NOMO-1 (cell line): ENCODE measurements around the gene GADL1.

ENCODE experiments used
- DNase-seq, 2 experiments: peaks; one replicate each; lab custom pipeline; 2025; ENCODE audit not compliant: unreplicated experiment in 2 of 2; lab: John Stamatoyannopoulos, UW

The GADL1 gene

GRCh38 chr3:30813734-30814133 is 80.7 kb downstream of the GADL1 start:
- no peak for DNase-seq

GRCh38 chr3:30811151-30811795 is 83.2 kb downstream of the GADL1 start:
- DNase-seq, result no peak

- DNase-seq, result no peak
Observed at GRCh38 chr3:30810625-30811024, 83.8 kb downstream of the GADL1 start.

GRCh38 chr3:30805695-30806094 is 88.8 kb downstream of the GADL1 start:
- no peak for DNase-seq

- DNase-seq, result peak; percentile 57 to 83
Observed at GRCh38 chr3:30804984-30805383, 89.5 kb downstream of the GADL1 start.

- no peak for DNase-seq
Observed at GRCh38 chr3:30795176-30795575, 99.3 kb downstream of the GADL1 start.

GRCh38 chr3:30793740-30794139 is 100.7 kb downstream of the GADL1 start:
- no peak for DNase-seq

GRCh38 chr3:30790150-30790549 is 104.3 kb downstream of the GADL1 start:
- no peak for DNase-seq

- DNase-seq, result no peak
Observed at GRCh38 chr3:30786365-30786764, 108.1 kb downstream of the GADL1 start.

GRCh38 chr3:30779686-30780287 is 114.7 kb downstream of the GADL1 start:
- no peak for DNase-seq

- peak in 1 of 2 experiments; percentile 19 for DNase-seq
Observed at GRCh38 chr3:30778933-30779332, 115.5 kb downstream of the GADL1 start.

GRCh38 chr3:30777426-30778113 is 116.9 kb downstream of the GADL1 start:
- DNase-seq, result no peak

- DNase-seq, result peak in 1 of 2 experiments; percentile 62
Observed at GRCh38 chr3:30776186-30776815, 118.2 kb downstream of the GADL1 start.

GRCh38 chr3:30775040-30775439 is 119.4 kb downstream of the GADL1 start:
- DNase-seq, result no peak

GRCh38 chr3:30774062-30774461 is 120.4 kb downstream of the GADL1 start:
- no peak for DNase-seq

- no peak for DNase-seq
Observed at GRCh38 chr3:30770387-30770786, 124.1 kb downstream of the GADL1 start.

- peak; percentile 36 to 53 for DNase-seq
Observed at GRCh38 chr3:30768703-30769550, 125.5 kb downstream of the GADL1 start.

GRCh38 chr3:30768046-30768445 is 126.4 kb downstream of the GADL1 start:
- no peak for DNase-seq

- no peak for DNase-seq
Observed at GRCh38 chr3:30766522-30766921, 127.9 kb downstream of the GADL1 start.

- peak; percentile 44 to 83 for DNase-seq
Observed at GRCh38 chr3:30764891-30765290, 129.6 kb downstream of the GADL1 start.

- DNase-seq, result peak in 1 of 2 experiments; percentile 9
Observed at GRCh38 chr3:30764281-30764680, 130.2 kb downstream of the GADL1 start.
